AG20443 (cell line): ENCODE data around the gene EDC3.
A peak's percentile ranks its signal among the peaks of the same experiment; 100 is the strongest.

ENCODE experiments used
- DNase-seq: peaks from one replicate; pipeline ENCODE4 v3.0.0; 2012; ENCODE audit warnings: low spot score, mixed read lengths

EDC3 gene

GRCh38 chr15:74624020-74624602 is 71.7 kb downstream of the EDC3 start:
- DNase-seq = no peak

- no peak for DNase-seq
These were observed 73.1 kb downstream of the EDC3 start for GRCh38 chr15:74622758-74623157.

DNA sequence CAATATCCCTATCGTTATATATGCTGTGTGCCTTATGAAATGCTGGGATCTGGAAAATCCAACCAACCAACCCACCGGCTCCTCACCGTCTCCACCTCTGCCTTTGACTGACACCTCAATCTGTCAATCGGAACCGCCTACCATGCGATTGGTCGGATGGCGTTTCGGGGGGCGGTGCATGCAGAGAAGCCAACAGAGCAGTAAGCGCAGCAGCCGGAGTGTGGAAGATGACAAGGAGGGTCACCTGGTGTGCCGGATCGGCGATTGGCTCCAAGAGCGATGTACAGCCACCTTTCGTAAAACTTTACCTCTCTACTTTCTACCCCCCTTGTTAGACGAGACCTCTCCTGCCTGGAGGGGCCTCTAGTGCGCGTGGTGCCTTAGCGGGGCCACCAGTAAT is 73.9 kb downstream of the EDC3 start:
- no peak for DNase-seq

- no peak for DNase-seq
These were observed 74.3 kb downstream of the EDC3 start for GRCh38 chr15:74621546-74621920.

DNA sequence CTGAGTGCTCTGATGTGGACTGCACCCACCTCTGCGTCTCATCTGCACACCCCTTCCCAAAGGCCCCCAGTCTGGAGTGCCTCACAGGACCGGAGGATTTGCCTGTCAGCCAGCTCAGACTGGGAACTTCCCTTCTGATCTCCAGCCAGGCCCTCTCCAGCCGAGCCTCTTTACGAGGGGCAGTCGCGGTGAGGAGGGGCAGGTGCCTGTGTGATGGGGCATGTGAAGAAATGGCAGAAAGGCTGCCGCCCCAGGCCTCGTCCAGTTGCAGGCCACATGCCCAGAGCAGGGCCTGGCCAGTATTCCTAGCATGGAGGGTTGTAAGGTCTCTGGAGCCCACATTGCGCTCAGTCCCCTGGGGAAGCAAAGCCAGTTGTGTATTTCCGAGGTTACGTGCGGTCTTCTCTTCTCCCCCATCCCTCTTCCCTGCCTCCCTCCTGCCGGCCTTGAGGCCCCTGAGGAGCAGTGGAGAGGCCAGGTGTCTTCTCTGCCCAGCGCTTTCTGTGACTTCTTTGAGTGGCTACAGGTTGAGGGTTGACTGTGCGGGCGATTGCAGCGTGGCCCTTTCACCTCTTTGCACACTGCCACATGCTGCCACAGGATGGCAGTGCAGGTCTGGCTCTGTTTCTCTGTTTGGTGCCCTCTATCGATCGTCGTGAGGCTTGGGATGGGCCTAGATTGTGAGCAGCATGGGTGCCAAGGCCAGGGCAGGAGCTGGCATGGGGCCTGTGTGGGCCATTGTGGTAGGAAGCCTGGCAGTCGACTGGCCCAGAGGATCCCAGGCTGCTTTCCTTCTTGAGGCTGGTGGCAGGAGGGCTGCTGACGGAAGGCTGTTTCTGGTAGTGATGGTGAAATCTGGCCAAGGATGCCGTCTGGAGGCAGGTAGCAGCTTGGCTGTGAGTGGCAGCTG is 74.9 kb downstream of the EDC3 start:
- peak; percentile 87 for DNase-seq

- DNase-seq = no peak
These were observed 75.7 kb downstream of the EDC3 start for GRCh38 chr15:74619916-74620635.

DNA sequence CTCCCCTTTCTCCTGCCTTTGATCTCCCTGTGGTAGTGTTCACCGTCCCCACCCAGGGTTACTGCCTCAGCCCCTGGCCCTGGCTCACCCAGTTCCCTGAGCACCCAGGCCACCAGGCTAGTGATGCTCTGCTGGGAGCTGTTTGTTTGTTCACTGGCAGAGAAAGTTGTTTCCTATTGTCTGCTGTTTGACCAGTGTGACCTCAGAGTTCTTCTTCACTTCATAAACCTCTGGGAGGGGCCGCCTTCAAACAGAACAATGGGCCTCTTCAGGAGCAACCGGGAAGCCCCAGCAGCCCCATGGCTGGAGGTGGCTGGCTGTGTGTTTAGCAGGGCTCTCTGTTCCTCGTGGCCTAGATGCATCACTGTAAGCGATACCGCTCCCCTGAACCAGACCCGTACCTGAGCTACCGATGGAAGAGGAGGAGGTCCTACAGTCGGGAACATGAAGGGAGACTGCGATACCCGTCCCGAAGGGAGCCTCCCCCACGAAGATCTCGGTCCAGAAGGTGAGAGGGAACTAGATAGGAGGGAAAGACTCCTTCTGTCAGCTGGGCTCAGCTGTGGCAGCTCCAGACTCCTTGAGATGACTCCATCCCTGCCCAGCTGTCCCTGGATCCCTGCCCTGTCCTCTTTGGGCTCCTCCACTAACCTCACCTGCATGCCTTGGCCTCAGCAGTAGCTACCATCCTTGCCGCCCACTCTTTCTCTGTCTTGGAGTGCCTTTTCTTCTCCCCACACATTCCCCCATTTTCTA is 76.8 kb downstream of the EDC3 start:
- no peak for DNase-seq

GRCh38 chr15:74616996-74617395 is 78.8 kb downstream of the EDC3 start:
- DNase-seq = no peak

GRCh38 chr15:74616366-74616939 is 79.4 kb downstream of the EDC3 start:
- DNase-seq = peak; percentile 51

DNA sequence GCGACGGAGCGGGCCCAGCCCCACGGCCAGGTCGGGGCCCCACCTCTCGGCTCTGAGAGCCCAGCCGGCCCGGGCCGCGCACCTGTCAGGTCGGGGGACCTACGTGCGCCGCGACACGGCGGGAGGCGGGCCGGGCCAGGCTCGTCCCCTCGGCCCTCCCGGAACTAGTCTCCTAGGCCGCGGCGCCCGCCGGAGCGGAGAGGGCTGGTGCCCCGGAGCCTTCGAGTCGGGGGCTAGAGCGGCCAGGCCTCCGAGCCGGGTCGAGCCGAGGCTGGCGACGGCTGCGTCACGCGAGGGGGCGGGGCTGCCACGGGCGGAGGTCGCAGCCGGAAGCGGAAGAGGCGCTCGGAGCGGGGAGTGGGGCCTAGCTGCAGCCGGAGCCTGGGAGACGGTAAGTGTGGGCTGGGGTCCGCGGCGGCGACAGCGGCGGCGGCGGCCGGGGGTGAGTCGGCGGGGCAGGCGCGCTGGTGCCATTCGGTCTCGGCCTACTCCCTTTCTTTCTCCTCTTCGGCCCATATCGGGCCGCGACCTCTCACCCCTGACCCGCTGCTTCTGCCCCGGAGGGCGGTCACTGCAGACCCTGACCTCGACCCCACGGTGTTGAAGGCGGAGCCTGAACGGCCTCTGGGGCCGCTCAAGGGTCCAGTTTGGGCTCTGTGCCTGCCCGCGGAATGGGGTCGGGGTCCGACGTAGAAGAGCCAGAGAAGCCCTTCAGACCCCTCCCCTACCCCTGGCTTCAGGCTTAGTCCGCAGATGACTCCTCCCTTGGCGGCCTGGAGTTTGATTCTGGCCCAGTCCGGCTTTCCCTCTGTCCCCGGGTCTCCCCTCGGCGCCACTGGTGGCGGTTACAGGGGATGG is 80.1 kb downstream of the EDC3 start, which contains the start of gene CLK3:
Gene CLK3, plus strand, starts transcription at position 329 of the 858 bp plus-strand sequence. CDS start 3,361 bp downstream, outside the sequence.
- DNase-seq = peak; percentile 97

- DNase-seq = peak; percentile 98
These were observed 80.9 kb downstream of the EDC3 start for GRCh38 chr15:74614744-74615507.

DNA sequence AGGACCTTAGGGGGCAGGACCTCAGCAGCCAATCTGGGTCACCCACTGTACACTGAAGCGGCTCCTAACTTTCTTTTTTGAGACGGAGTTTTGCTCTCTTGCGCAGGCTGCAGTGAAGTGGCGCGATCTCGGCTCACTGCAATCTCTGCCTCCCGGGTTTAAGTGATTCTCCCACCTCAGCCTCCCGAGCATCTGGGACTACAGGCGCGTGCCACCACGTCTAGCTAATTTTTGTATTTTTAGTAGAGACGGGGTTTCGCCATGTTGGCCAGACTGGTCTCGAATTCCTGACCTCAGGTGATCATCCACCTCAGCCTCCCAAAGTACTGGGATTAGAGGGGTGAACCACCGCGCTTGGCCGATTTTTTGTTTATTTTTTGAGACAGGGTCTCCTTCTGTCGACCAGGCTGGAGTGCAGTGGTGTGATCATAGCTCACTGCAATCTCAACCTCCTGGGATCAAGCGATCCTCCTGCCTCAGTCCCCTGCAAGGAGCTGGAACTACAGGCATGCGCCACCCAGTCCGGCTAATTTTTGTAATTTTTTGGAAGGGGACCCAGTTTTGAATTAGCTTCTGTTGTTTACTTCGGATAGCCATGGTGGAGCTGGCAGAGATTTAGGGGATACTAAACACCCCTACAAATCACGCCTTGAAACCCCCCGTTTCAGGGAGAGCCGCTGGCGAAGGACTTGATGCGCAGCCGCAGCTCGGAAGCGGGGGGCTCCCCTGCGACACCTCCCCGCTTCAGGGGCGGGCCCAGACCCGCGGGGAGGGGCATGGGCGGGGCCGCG is 81.7 kb downstream of the EDC3 start:
- DNase-seq = no peak

- DNase-seq = no peak
These were observed 82.5 kb downstream of the EDC3 start for GRCh38 chr15:74613089-74613952.

- DNase-seq = no peak
These were observed 83.1 kb downstream of the EDC3 start for GRCh38 chr15:74612677-74613076.

- DNase-seq = no peak
These were observed 84.0 kb downstream of the EDC3 start for GRCh38 chr15:74611834-74612233.

DNA sequence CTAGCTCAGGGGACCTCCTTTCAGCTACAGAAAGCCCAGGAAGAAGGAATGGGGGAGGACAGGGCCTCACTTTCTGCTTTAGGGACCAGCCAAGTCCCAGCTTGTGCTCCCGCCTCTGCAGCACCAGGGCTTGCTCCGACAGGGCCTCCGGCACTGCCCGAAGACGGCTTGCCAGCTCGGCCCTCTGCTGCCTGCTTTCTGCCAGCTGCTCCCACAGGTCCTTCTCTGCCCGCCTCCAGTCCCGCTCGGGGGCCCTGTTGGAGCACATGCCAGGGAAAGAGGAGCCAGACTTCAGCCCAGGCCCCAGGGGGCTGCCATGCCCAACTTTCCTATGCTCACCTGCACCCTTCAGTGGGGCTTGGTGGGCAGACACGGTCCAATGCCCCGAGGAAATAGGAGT is 84.5 kb downstream of the EDC3 start:
- DNase-seq = no peak

DNA sequence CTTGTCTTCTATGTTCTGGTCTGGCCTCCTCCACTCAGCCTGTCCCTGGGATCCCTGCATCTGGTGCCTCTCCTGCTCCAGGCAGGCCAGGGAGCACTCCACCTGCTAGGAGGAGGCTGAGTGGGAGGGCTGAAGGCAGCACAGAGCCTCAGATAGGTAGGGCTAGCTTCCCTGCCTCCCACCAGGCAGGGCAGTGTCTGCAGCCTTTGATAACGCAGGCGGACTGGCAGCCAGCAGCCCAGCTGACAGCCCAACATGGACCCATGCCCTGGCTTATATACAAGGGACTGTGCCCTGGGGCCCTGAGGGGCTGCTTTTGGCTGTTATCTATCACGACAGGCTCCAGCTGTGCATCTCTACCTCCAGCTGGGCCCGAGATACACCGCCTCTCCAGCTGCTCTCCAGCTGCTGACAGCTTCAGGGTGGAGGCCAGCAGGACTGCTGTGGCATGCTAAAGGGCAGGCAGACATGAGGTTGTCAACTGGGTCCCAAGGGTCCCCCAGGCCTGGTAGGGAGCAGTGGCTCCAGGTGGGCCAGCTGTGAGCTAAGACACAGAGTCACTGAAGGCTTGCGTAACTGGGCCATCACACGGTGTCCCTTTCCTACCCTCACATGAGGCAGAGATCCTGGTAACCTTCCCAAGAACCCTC is 85.4 kb downstream of the EDC3 start:
- no peak for DNase-seq

DNA sequence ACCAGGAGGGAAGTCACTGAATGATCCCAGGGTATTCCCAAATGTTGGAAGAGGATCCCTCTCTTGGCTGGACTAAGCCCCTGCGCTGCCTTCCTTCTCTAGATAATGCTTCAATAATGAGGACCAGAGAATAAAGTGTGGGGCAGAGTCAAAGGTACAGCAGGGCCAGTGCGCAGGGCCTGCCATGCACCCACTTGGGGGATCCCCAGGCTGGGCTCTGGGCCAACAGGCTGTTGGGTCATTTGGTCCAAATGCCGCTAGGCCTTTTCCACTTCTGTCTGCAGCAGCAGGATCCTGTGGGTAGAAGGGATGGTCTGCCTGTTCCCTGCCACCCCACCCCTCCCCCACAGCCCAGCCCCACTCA is 85.9 kb downstream of the EDC3 start:
- no peak for DNase-seq
